AG04449 (cell line): ENCODE measurements around the gene SYNPR.

ENCODE experiments used
- CTCF ChIA-PET: fragments of 350-600 bp; formaldehyde crosslinking; extraction: SDS; loops from one replicate; lab custom pipeline; 2021; ENCODE audit warnings: antibody characterized with exemption; lab: Yijun Ruan, JAX
- POLR2A ChIA-PET: fragments of 400-600, 350-600 bp; formaldehyde crosslinking; extraction: SDS; loops from one replicate; lab custom pipeline; 2020; ENCODE audit warnings: antibody characterized with exemption, inconsistent platforms; lab: Yijun Ruan, JAX
- DNase-seq: peaks from one replicate; pipeline ENCODE4 v3.0.0-alpha.2; 2010; ENCODE audit warnings: low read depth, low spot score
- H3K4me3 ChIP-seq: 2 replicates; pipeline ENCODE4 v1.5.1; 2011; ENCODE audit warnings: low read depth, mild to moderate bottlenecking, control low read depth, low read length
- CTCF ChIP-seq: IDR thresholded peaks from one replicate; pipeline ENCODE4 v1.5.1; 2011; ENCODE audit warnings: mild to moderate bottlenecking, moderate library complexity, low read length, control low read depth, inconsistent platforms; ENCODE audit not compliant: insufficient read depth; ENCODE audit errors: missing control alignments

Gene SYNPR

GRCh38 chr3:63593779-63594178 lies 315.7 kb downstream of the SYNPR start:
- DNase-seq = no peak
- H3K4me3 ChIP-seq = no peak overlapping the region
- CTCF ChIA-PET = no interaction called here
- TF ChIP-seq CTCF = no peak
- POLR2A ChIA-PET = no interaction called here

GRCh38 chr3:63595221-63595620 lies 317.1 kb downstream of the SYNPR start:
- POLR2A ChIA-PET = no interaction called here
- TF ChIP-seq CTCF = no peak
- no peak for DNase-seq
- H3K4me3 ChIP-seq = no peak overlapping the region
- CTCF ChIA-PET = no interaction called here

GRCh38 chr3:63597019-63597418 lies 318.9 kb downstream of the SYNPR start:
- no peak for TF ChIP-seq CTCF
- ChIA-PET POLR2A (no interaction called here), CTCF (no interaction called here)
- H3K4me3 ChIP-seq = no peak overlapping the region
- DNase-seq = no peak

- POLR2A ChIA-PET = no interaction called here
- no peak for DNase-seq
- no peak for TF ChIP-seq CTCF
- H3K4me3 ChIP-seq = no peak overlapping the region
- CTCF ChIA-PET = no interaction called here
Observed at GRCh38 chr3:63607716-63608115, 329.6 kb downstream of the SYNPR start.

- CTCF ChIA-PET = no interaction called here
- H3K4me3 ChIP-seq = no peak overlapping the region
- no peak for TF ChIP-seq CTCF
- no peak for DNase-seq
- POLR2A ChIA-PET = no interaction called here
Observed at GRCh38 chr3:63609408-63609807, 331.3 kb downstream of the SYNPR start.

GRCh38 chr3:63609834-63610233 lies 331.7 kb downstream of the SYNPR start:
- ChIA-PET POLR2A (no interaction called here), CTCF (no interaction called here)
- TF ChIP-seq CTCF = no peak

More at GRCh38 chr3:63609834-63610233, 331.7 kb downstream of the SYNPR start:
- no peak overlapping the region for H3K4me3 ChIP-seq
- DNase-seq = no peak
